K562 (cell line): ENCODE measurements around the gene CIAO3.

Experiments
- CHD1 ChIP-seq: fragments of 200-600 bp; sonication (generic); IDR thresholded peaks from one replicate; pipeline ENCODE4 v1.6.1; 2012; ENCODE audit warnings: mild to moderate bottlenecking, moderate library complexity, low read length, inconsistent platforms
- FOS ChIP-seq: IDR thresholded peaks from 3 replicates; pipeline ENCODE4 v1.6.1; 2011; ENCODE audit not compliant: insufficient read length; ENCODE audit errors: extremely low read depth
- JUND ChIP-seq, 2 experiments: IDR thresholded peaks; 2 replicates in 1 of 2; 3 replicates in 1 of 2; pipeline ENCODE4 v1.6.1; 2011; ENCODE audit warnings: borderline replicate concordance in 2 of 2, low read depth in 2 of 2, low read length in 2 of 2, improper control_type of control experiment in 1 of 2, missing biosample characterization in 1 of 2, missing genetic modification characterization in 1 of 2, missing genetic modification reagents in 1 of 2
- KAT2B ChIP-seq: IDR thresholded peaks from one replicate; pipeline ENCODE4 v1.6.1; 2012; ENCODE audit warnings: low read depth, mild to moderate bottlenecking, control low read depth, inconsistent platforms, low read length, moderate library complexity
- POLR3A ChIP-seq: IDR thresholded peaks from 2 replicates; pipeline ENCODE4 v1.6.1; 2011; ENCODE audit warnings: borderline replicate concordance, mild to moderate bottlenecking, moderate library complexity; ENCODE audit not compliant: insufficient read length, insufficient read depth; ENCODE audit errors: extremely low read depth
- SMC3 ChIP-seq: conservative IDR thresholded peaks from 2 replicates; pipeline ENCODE4 v1.6.1; 2011; ENCODE audit warnings: low read depth, low read length, improper control_type of control experiment; ENCODE audit not compliant: insufficient read depth
- TF ChIP-seq, protein P1 (sequence below): IDR thresholded peaks from 2 replicates; pipeline ENCODE4 v1.6.1; 2012; ENCODE audit warnings: low read depth, low read length, improper control_type of control experiment, borderline replicate concordance
- TF ChIP-seq, protein P2 (sequence below), 3 experiments: IDR thresholded peaks in 2 of 3; conservative IDR thresholded peaks in 1 of 3; 2 replicates each; pipeline ENCODE4 v1.5.1; 2011 to 2012; ENCODE audit warnings: low read length in 3 of 3, mild to moderate bottlenecking in 3 of 3, control low read depth in 2 of 3, improper control_type of control experiment in 1 of 3, inconsistent platforms in 1 of 3, low read depth in 1 of 3, mixed read lengths in 1 of 3, moderate library complexity in 1 of 3; ENCODE audit not compliant: insufficient read depth in 2 of 3

DNA sequence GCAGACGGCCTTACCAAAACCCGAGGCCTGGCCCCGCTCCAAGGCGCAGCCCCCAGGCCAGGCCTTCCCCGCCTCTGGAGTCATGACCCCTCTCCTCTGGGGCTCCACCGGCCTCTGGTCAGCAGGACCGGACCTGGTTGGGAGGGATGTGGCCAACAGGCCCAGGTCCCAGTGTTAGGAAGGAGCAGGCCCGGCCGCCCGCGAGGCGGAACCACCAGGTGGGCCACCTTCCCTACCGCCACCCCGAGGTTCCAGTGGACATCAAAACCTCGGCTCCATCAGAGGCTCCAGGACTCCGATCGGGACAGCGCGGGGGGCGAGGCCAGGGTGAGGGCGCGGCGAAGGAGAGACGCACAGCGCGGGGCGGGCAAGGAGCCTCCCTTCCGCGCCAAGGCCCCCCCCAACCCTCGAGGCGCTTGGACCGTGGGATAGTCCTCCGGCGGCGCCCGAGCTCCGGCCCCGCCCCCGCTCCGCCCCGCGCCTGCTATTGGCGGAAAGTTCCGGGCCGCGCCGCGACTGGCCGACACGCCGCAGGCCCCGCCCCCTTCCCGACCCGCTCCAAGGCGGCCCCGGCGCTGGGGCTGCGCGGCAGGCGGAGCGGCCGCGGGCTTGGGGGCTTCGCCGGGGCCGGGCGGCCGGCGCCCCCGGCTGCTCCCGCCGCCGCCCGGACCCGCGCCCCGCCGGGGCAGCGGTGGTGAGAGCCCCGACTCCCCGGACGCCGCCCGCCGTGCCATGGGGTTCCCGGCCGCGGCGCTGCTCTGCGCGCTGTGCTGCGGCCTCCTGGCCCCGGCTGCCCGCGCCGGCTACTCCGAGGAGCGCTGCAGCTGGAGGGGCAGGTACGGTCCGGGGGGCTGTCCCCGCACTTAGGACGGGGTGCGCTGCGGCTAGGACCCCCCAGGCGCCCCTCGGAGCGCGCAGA is 26.0 kb downstream of the CIAO3 start, which contains the start of gene METRN:
- no peak for TF ChIP-seq KAT2B
- TF ChIP-seq JUND (IDR thresholded peaks at IDR 0.05; ENCODE audit: borderline replicate concordance, low read depth, low read length): no peak
- no peak for TF ChIP-seq JUND (tag; IDR thresholded peaks at IDR 0.05; ENCODE audit: borderline replicate concordance, low read depth, low read length)
- TF ChIP-seq, protein P1, sequence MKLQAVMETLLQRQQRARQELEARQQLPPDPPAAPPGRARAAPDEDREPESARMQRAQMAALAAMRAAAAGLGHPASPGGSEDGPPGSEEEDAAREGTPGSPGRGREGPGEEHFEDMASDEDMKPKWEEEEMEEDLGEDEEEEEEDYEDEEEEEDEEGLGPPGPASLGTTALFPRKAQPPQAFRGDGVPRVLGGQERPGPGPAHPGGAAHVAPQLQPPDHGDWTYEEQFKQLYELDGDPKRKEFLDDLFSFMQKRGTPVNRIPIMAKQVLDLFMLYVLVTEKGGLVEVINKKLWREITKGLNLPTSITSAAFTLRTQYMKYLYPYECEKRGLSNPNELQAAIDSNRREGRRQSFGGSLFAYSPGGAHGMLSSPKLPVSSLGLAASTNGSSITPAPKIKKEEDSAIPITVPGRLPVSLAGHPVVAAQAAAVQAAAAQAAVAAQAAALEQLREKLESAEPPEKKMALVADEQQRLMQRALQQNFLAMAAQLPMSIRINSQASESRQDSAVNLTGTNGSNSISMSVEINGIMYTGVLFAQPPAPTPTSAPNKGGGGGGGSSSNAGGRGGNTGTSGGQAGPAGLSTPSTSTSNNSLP: no peak
- peak; percentile 64 for TF ChIP-seq FOS
- no peak for TF ChIP-seq POLR3A
- TF ChIP-seq, protein P2, sequence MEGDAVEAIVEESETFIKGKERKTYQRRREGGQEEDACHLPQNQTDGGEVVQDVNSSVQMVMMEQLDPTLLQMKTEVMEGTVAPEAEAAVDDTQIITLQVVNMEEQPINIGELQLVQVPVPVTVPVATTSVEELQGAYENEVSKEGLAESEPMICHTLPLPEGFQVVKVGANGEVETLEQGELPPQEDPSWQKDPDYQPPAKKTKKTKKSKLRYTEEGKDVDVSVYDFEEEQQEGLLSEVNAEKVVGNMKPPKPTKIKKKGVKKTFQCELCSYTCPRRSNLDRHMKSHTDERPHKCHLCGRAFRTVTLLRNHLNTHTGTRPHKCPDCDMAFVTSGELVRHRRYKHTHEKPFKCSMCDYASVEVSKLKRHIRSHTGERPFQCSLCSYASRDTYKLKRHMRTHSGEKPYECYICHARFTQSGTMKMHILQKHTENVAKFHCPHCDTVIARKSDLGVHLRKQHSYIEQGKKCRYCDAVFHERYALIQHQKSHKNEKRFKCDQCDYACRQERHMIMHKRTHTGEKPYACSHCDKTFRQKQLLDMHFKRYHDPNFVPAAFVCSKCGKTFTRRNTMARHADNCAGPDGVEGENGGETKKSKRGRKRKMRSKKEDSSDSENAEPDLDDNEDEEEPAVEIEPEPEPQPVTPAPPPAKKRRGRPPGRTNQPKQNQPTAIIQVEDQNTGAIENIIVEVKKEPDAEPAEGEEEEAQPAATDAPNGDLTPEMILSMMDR (IDR thresholded peaks at IDR 0.05 in 2 of 3, conservative IDR thresholded peaks at IDR 0.05 in 1 of 3; ENCODE audit: insufficient read depth in 2 of 3, low read depth in 1 of 3, low read length in 3 of 3): no peak
- TF ChIP-seq SMC3: no peak
- no peak for TF ChIP-seq CHD1
